Fibroblast of lung (primary cell): ENCODE data around the gene XRRA1.

Source experiments
- CTCF ChIP-seq, 2 donors: IDR thresholded peaks in 1 of 2; conservative IDR thresholded peaks in 1 of 2; 1 replicate in 1 of 2; 2 replicates in 1 of 2; pipeline ENCODE4 v1.5.1; 2011 to 2012; ENCODE audit warnings: low read length in 2 of 2, control low read depth in 1 of 2, inconsistent platforms in 1 of 2, low read depth in 1 of 2, mild to moderate bottlenecking in 1 of 2
- EZH2 ChIP-seq: IDR thresholded peaks from 2 replicates; pipeline ENCODE4 v1.5.1; 2012; ENCODE audit warnings: low read length, control low read depth, mild to moderate bottlenecking; ENCODE audit errors: missing control alignments

GRCh38 chr11:74866557-74866956, 82.3 kb downstream of the XRRA1 start:
- TF ChIP-seq CTCF (conservative IDR thresholded peaks at IDR 0.05 in 1 of 2, IDR thresholded peaks at IDR 0.05 in 1 of 2; ENCODE audit: low read depth in 1 of 2, low read length in 2 of 2) = no peak
- TF ChIP-seq EZH2 = no peak
